ENCODE data around the gene PRKAG2.

PRKAG2 gene

DNA sequence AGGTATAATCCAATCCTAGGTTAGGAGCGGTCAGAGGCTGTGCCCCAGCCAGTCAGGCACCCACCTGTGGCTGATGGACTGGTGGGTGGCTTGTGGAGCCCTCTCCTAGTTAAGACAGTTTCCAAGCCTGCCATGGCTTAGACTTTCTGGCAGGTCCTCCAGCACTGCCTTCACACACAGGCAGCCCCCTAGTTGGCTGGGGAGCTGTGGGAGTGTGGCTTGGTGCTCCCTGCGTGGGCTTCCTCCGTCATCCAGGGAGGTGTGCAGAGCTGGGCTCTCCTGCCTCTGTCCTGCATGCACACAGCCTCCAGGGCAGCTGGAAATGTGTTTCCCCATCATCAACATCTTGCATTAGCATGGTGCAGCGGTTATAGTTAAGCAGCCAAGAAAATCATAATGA lies 273.0 kb downstream of the PRKAG2 start:
- H3K4me3 ChIP-seq (ENCODE audit: low read length), result no peak overlapping the region
- TF ChIP-seq, protein P1, sequence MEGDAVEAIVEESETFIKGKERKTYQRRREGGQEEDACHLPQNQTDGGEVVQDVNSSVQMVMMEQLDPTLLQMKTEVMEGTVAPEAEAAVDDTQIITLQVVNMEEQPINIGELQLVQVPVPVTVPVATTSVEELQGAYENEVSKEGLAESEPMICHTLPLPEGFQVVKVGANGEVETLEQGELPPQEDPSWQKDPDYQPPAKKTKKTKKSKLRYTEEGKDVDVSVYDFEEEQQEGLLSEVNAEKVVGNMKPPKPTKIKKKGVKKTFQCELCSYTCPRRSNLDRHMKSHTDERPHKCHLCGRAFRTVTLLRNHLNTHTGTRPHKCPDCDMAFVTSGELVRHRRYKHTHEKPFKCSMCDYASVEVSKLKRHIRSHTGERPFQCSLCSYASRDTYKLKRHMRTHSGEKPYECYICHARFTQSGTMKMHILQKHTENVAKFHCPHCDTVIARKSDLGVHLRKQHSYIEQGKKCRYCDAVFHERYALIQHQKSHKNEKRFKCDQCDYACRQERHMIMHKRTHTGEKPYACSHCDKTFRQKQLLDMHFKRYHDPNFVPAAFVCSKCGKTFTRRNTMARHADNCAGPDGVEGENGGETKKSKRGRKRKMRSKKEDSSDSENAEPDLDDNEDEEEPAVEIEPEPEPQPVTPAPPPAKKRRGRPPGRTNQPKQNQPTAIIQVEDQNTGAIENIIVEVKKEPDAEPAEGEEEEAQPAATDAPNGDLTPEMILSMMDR (IDR thresholded peaks at IDR 0.05; ENCODE audit: insufficient read depth, low read depth, low read length, missing control alignments), result no peak
- no peak for DNase-seq (ENCODE audit: low read depth)

DNA sequence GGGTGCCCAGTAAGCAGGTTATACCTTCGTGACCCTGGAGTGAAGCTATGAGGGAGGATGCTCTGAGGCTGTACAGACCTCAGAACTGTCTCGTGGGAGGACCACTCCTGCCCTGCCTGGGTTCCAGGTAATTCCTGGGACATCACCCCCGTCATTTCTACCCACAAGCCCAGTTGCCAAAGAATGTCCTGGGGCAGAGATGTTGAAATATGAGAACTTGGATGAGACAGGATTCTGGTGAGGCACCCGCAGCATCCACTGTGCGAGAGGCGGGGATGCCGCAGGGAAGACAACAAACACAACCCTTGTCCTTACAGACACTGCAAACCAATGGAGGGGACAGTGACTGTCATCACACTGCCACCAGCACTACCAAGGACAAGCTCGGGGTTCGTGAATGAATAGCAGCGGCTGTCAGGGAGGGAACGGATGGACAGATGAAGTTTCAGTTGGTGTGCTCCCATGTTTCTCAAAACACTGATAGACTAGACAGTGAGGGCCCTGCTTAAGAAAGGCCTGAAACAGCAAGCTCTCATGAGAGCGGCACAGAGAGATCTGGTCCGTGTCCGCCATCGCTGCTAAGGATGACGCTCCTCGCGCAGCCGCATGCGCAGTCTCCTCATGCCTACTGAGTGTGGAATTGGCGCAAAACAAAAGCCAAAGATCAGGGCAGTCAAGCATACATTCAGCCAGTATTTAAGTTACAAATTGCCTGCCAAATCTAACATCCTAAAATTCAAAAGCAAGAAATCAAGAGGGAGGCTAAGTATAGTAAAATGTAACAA lies 275.2 kb downstream of the PRKAG2 start:
- TF ChIP-seq, protein P1 (IDR thresholded peaks at IDR 0.05; ENCODE audit: insufficient read depth, low read depth, low read length, missing control alignments), result no peak
- H3K4me3 ChIP-seq (ENCODE audit: low read length), result no peak overlapping the region
- peak; percentile 36 for DNase-seq (ENCODE audit: low read depth)

DNA sequence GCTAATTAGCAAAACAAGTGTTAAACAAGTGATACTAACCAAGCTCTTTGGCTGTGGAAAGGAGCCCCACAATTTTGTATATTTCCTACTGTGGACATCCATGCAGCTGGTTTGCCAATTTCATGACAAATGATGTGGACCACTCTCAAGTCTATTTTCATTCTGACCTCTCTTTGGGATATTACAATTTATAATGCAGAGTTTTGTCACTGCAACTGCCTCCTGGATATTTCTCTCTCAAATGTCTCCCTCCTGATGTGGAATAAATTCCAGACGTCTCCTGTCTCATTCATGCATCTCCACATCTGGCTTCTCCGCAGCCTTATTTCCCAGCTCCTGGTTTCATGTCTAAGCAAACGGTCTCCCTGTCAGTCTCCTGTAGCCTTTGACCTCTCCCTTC lies 276.6 kb downstream of the PRKAG2 start:
- no peak overlapping the region for H3K4me3 ChIP-seq (ENCODE audit: low read length)
- DNase-seq (ENCODE audit: low read depth), result no peak
- TF ChIP-seq, protein P1 (IDR thresholded peaks at IDR 0.05; ENCODE audit: insufficient read depth, low read depth, low read length, missing control alignments), result no peak

GRCh38 chr7:151599401-151600227 lies 277.3 kb downstream of the PRKAG2 start:
- DNase-seq (ENCODE audit: low read depth), result peak; percentile 71
- H3K4me3 ChIP-seq (ENCODE audit: low read length), result no peak overlapping the region
- TF ChIP-seq, protein P1 (IDR thresholded peaks at IDR 0.05; ENCODE audit: insufficient read depth, low read depth, low read length, missing control alignments), result no peak

DNA sequence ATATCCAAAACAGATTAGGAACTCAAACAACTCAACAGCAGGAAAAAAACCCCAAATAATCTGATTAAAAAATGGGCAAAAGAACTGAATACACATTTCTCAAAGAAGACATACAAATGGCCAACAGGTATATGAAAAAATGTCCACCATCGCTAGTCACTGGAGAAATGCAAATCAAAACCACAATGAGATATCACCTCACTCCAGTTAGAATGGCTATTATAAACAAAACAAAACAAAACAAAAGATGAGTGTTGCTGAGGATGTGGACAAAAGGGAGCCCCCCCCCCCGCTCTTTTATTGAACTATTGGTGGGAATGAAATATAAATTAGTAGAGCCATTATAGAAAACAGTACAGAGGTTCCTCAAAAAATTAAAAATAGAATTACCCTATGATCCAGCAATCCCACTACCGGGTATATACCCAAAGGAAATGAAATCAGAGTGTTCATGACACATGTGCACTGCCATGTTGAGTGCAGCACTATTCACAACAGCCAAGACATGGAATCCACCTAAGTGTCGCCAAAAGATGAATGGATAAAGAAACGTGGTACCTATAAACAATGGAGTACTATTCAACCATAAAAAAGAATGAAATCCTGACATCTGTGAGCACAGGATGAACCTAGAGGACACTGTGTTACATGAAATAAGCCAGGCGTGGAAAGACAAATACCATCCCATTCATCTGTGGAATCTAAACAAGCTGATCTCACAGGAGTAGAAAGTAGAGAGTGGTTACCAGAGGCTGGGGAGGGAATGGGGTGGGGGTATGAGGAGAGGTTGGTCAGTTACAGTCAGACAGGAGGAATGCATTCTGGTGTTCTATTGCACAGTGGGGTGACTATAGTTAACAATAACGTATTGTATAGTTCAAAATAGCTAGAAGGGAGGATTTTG lies 279.1 kb downstream of the PRKAG2 start:
- TF ChIP-seq, protein P1 (IDR thresholded peaks at IDR 0.05; ENCODE audit: insufficient read depth, low read depth, low read length, missing control alignments), result no peak
- H3K4me3 ChIP-seq (ENCODE audit: low read length), result no peak overlapping the region
- DNase-seq (ENCODE audit: low read depth), result peak; percentile 73

- no peak overlapping the region for H3K4me3 ChIP-seq (ENCODE audit: low read length)
These were observed 281.1 kb downstream of the PRKAG2 start for GRCh38 chr7:151595702-151596350.

More at GRCh38 chr7:151595702-151596350, 281.1 kb downstream of the PRKAG2 start:
- TF ChIP-seq, protein P1 (IDR thresholded peaks at IDR 0.05; ENCODE audit: insufficient read depth, low read depth, low read length, missing control alignments), result no peak
- DNase-seq (ENCODE audit: low read depth), result no peak
